ENCODE results near the gene S100A14.
A peak's percentile ranks its signal among the peaks of the same experiment; 100 is the strongest.

The S100A14 gene

DNA sequence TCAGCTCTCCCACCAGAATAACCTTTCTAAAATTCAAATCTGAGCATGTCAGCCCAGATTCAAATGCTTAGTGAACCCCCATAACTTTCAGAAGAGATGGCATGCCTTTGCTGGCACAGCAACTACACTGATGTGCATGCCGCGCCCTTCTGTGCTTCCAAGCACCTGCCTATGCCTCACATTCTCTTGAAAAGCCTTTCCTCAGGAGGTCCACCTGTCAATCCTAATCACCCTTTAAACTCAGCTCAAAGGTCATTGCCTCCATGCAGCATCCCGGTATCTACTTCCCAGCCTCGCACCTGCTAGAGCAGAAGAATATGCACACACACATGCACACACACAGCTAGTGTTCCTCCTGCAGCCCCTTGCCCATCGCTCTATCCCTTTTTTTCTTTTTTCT lies 45.3 kb downstream of the S100A14 start:
- no peaks in the 10 kb centered on the region for H3K36me3 ChIP-seq (ENCODE audit: low read depth)
- peaks cover 38% of the 10 kb centered on the region for H3K4me1 ChIP-seq (ENCODE audit: insufficient read depth, poor library complexity, severe bottlenecking)
- no peak for DNase-seq (ENCODE audit: low spot score)
- TF ChIP-seq, protein P1, sequence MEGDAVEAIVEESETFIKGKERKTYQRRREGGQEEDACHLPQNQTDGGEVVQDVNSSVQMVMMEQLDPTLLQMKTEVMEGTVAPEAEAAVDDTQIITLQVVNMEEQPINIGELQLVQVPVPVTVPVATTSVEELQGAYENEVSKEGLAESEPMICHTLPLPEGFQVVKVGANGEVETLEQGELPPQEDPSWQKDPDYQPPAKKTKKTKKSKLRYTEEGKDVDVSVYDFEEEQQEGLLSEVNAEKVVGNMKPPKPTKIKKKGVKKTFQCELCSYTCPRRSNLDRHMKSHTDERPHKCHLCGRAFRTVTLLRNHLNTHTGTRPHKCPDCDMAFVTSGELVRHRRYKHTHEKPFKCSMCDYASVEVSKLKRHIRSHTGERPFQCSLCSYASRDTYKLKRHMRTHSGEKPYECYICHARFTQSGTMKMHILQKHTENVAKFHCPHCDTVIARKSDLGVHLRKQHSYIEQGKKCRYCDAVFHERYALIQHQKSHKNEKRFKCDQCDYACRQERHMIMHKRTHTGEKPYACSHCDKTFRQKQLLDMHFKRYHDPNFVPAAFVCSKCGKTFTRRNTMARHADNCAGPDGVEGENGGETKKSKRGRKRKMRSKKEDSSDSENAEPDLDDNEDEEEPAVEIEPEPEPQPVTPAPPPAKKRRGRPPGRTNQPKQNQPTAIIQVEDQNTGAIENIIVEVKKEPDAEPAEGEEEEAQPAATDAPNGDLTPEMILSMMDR (IDR thresholded peaks at IDR 0.05; ENCODE audit: poor library complexity, severe bottlenecking): no peak
- ATAC-seq (ENCODE audit: low read depth): no peak
- no peak overlapping the region for H3K27ac ChIP-seq (ENCODE audit: poor library complexity, severe bottlenecking)
- H3K9me3 ChIP-seq (ENCODE audit: severe bottlenecking): no peaks in the 10 kb centered on the region
- no peak overlapping the region for H3K4me3 ChIP-seq (ENCODE audit: severe bottlenecking)
- H3K27me3 ChIP-seq (ENCODE audit: insufficient read depth, poor library complexity, severe bottlenecking): no peaks in the 10 kb centered on the region

DNA sequence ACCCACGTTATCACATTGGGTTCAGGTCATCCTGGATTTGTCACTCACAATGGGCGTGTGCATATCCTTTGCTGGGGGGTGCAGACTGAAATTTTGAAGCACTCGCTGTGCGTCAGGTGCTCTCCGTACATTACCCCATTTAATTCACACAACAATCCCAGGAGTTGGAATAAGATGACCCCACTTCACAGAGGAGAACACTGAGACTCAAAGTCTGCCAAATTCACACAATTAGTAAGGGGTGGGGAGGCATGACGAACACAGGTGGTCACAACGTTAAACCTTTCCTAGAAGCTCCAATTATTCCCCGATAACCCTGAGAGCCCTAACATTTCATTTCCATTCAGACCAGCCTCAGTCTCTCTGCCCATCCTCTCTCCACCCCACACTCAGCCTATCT lies 46.7 kb downstream of the S100A14 start:
- Histone ChIP-seq H3K9me3 (ENCODE audit: severe bottlenecking) (no peaks in the 10 kb centered on the region), H3K27ac (ENCODE audit: poor library complexity, severe bottlenecking) (peak overlapping the region; percentile 100), H3K4me3 (ENCODE audit: severe bottlenecking) (no peak overlapping the region), H3K4me1 (ENCODE audit: insufficient read depth, poor library complexity, severe bottlenecking) (peaks cover 40% of the 10 kb centered on the region), H3K27me3 (ENCODE audit: insufficient read depth, poor library complexity, severe bottlenecking) (no peaks in the 10 kb centered on the region), H3K36me3 (ENCODE audit: low read depth) (peaks cover 8% of the 10 kb centered on the region)
- ATAC-seq (ENCODE audit: low read depth) (no peak), DNase-seq (ENCODE audit: low spot score) (no peak)
- TF ChIP-seq, protein P1 (IDR thresholded peaks at IDR 0.05; ENCODE audit: poor library complexity, severe bottlenecking): no peak

DNA sequence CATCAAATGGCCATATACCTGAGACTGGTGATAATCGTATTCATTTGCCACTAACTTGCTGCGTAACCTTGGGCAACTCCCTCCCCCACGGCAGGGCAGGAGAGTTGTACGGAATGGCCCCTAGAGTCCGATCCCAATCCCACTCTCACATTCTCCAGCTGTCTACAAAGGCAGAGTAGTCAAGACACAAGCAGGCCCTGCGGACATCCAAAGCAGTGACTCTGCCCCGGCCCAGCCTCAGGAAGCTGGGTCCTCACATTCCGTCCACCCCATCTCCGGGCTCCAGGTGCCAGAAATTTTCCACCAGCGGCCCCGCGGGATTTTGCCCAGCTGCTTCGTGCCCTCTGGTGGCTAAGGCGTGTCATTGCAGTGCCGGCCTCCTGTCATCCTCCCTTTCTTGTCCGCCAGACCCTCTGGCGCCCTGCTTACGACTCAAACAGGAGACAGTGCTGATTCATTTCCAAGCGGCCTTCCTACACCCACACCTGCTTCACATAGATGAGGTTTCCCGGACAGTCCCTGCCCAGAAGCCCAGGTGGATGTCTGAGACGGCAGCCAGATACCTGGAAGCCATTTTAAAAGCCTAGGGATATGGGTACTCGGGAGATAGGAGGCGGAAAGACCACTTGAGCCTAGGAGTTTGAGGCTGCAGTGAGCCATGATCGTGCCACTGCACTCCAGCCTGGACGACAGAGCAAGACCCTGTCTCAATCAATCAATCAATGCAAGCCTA lies 47.6 kb downstream of the S100A14 start:
- Histone ChIP-seq H3K9me3 (ENCODE audit: severe bottlenecking) (no peaks in the 10 kb centered on the region), H3K4me1 (ENCODE audit: insufficient read depth, poor library complexity, severe bottlenecking) (peaks cover 40% of the 10 kb centered on the region), H3K27ac (ENCODE audit: poor library complexity, severe bottlenecking) (peak overlapping the region; percentile 100), H3K36me3 (ENCODE audit: low read depth) (peaks cover 17% of the 10 kb centered on the region), H3K27me3 (ENCODE audit: insufficient read depth, poor library complexity, severe bottlenecking) (no peaks in the 10 kb centered on the region), H3K4me3 (ENCODE audit: severe bottlenecking) (no peak overlapping the region)
- ATAC-seq (ENCODE audit: low read depth): peak; percentile 26
- DNase-seq (ENCODE audit: low spot score): peak; percentile 93
- TF ChIP-seq, protein P1 (IDR thresholded peaks at IDR 0.05; ENCODE audit: poor library complexity, severe bottlenecking): peak; percentile 96

DNA sequence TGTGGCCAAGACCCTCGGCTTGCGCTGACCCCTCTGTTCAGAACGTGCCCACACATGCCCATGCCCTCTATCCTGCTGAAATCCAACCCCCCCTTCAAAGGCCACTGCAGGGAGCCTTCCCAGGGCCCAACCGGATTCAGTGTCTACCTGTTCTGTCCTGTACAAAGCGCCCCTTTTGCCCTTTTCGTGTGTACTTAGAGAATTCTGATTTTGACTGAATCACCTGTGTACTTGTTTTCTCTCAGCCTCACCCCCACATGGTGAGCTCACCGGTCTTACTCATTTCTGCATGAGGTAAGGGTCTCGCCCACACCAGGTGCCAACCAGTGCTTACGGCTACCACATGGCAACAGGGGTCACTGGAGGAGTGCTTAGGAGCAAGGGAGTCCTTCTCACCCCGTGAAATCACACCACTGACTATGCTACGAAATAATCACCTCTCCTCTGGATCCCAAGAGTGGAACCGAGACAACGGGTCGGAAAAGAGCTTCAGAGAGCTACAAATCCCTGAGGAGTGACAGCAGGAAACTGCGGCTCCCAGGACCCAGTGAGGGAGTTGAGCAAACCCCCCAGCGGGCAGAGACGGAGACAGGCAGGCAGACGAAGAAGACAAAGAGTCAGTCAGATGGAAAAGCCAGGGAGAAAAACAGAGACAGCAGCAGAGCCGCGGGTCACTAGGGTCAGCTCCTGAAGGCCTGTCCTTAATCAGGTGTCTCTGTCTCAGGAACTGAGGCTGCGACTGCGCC lies 48.3 kb downstream of the S100A14 start:
- TF ChIP-seq, protein P1 (IDR thresholded peaks at IDR 0.05; ENCODE audit: poor library complexity, severe bottlenecking): no peak
- Histone ChIP-seq H3K27me3 (ENCODE audit: insufficient read depth, poor library complexity, severe bottlenecking) (no peaks in the 10 kb centered on the region), H3K4me1 (ENCODE audit: insufficient read depth, poor library complexity, severe bottlenecking) (peaks cover 33% of the 10 kb centered on the region), H3K9me3 (ENCODE audit: severe bottlenecking) (no peaks in the 10 kb centered on the region), H3K27ac (ENCODE audit: poor library complexity, severe bottlenecking) (peak overlapping the region; percentile 100), H3K4me3 (ENCODE audit: severe bottlenecking) (no peak overlapping the region), H3K36me3 (ENCODE audit: low read depth) (peaks cover 25% of the 10 kb centered on the region)
- DNase-seq (ENCODE audit: low spot score): peak; percentile 94
- ATAC-seq (ENCODE audit: low read depth): peak; percentile 40

All from RWPE2 (cell line).